Measurements from ENCODE around the gene HEATR9. TPM values are rescaled to one million over a fixed set of nuclear protein-coding genes. Genes with fewer than 3 reads are reported as not detected.

Gene HEATR9
- total and polyA plus RNA-seq, 4 donors = 0.08 TPM; not detected in 3

- no peak overlapping the region for H3K27ac ChIP-seq (ENCODE audit: low read depth in 1 of 2, low read length in 2 of 2)
- no peaks in the 10 kb centered on the region for H3K36me3 ChIP-seq (ENCODE audit: control insufficient read depth in 4 of 4, insufficient read depth in 3 of 4, low read depth in 1 of 4, low read length in 3 of 4)
- TF ChIP-seq EGR1 (IDR thresholded peaks at IDR 0.05; ENCODE audit: low read depth in 2 of 2) (no peak), JUND (IDR thresholded peaks at IDR 0.05) (no peak), FOXA2 (IDR thresholded peaks at IDR 0.05) (no peak)
- TF ChIP-seq, protein P1, sequence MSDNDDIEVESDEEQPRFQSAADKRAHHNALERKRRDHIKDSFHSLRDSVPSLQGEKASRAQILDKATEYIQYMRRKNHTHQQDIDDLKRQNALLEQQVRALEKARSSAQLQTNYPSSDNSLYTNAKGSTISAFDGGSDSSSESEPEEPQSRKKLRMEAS (IDR thresholded peaks at IDR 0.05) = no peak
- TF ChIP-seq, protein P2, sequence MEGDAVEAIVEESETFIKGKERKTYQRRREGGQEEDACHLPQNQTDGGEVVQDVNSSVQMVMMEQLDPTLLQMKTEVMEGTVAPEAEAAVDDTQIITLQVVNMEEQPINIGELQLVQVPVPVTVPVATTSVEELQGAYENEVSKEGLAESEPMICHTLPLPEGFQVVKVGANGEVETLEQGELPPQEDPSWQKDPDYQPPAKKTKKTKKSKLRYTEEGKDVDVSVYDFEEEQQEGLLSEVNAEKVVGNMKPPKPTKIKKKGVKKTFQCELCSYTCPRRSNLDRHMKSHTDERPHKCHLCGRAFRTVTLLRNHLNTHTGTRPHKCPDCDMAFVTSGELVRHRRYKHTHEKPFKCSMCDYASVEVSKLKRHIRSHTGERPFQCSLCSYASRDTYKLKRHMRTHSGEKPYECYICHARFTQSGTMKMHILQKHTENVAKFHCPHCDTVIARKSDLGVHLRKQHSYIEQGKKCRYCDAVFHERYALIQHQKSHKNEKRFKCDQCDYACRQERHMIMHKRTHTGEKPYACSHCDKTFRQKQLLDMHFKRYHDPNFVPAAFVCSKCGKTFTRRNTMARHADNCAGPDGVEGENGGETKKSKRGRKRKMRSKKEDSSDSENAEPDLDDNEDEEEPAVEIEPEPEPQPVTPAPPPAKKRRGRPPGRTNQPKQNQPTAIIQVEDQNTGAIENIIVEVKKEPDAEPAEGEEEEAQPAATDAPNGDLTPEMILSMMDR (IDR thresholded peaks at IDR 0.05; ENCODE audit: low read depth, low read length, missing input control) = no peak
- H3K9ac ChIP-seq (ENCODE audit: low read depth in 1 of 2, low read length in 2 of 2) = no peak overlapping the region
- no peaks in the 10 kb centered on the region for H3K9me3 ChIP-seq (ENCODE audit: control insufficient read depth in 4 of 4, low read length in 3 of 4)
- 86% methylated on average over 5 of the region's 5 CpGs for WGBS
- H3K4me1 ChIP-seq (ENCODE audit: control insufficient read depth in 4 of 4, insufficient read depth in 4 of 4, low read length in 3 of 4) = peaks cover 0 to under 1% (median under 1%) of the 10 kb centered on the region in 4 donors
- H3K4me3 ChIP-seq (ENCODE audit: low read depth in 1 of 3, low read length in 3 of 3) = no peak overlapping the region
- no peak for DNase-seq (ENCODE audit: low spot score)
- H3K27me3 ChIP-seq (ENCODE audit: control insufficient read depth in 4 of 4, insufficient read depth in 4 of 4, low read length in 3 of 4) = no peaks in the 10 kb centered on the region
Measured at GRCh38 chr17:35907691-35908090, 39.0 kb upstream of the HEATR9 start.

DNA sequence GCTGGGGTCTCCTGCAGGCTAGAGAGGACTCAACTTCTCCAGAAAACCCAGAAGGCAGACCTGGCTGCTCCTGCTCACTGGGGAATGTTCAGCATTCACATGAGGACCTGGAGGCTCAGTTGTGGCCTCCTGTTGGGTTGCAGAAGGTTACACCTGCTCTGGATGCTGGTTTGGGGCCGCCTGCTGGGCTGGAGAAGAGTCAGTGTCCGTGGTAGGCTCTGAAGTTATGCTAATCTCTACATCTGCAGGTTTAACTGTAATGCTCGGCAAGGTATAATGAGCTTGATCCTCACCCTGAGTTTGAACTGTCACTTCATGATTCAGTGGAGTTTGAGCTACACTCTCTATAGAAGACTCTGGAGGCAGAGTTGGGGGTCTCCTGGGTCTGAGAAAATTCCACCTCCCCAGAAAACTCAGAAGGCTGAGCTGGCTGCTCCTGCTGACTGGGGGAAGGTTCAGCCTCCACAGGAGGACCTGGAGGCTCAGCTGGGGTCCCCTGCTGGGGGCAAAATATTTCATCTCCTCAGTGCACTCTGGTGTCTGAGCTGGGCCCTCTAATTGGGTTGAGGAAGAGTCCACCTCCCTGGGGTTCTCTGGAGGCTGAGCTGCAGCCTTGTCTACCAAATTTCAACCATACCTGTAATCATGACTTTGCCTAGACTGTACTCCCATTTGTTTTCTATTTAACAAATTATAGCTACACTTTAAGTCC lies 38.4 kb upstream of the HEATR9 start:
- WGBS = 88% methylated on average over 3 of the region's 3 CpGs
- H3K9me3 ChIP-seq (ENCODE audit: control insufficient read depth in 4 of 4, low read length in 3 of 4) = no peaks in the 10 kb centered on the region

More for the DNA sequence above, 38.4 kb upstream of the HEATR9 start:
- H3K9ac ChIP-seq (ENCODE audit: low read depth in 1 of 2, low read length in 2 of 2) = no peak overlapping the region
- H3K4me3 ChIP-seq (ENCODE audit: low read depth in 1 of 3, low read length in 3 of 3) = no peak overlapping the region
- DNase-seq (ENCODE audit: low spot score) = no peak
- H3K36me3 ChIP-seq (ENCODE audit: control insufficient read depth in 4 of 4, insufficient read depth in 3 of 4, low read depth in 1 of 4, low read length in 3 of 4) = no peaks in the 10 kb centered on the region
- no peaks in the 10 kb centered on the region for H3K27me3 ChIP-seq (ENCODE audit: control insufficient read depth in 4 of 4, insufficient read depth in 4 of 4, low read length in 3 of 4)
- TF ChIP-seq RAD21 (IDR thresholded peaks at IDR 0.05) (no peak), TAF1 (conservative IDR thresholded peaks at IDR 0.05) (no peak), ZBTB33 (IDR thresholded peaks at IDR 0.05) (no peak), RXRA (IDR thresholded peaks at IDR 0.05) (no peak), SP1 (IDR thresholded peaks at IDR 0.05) (no peak), YY1 (IDR thresholded peaks at IDR 0.05) (no peak), JUND (IDR thresholded peaks at IDR 0.05) (no peak), HNF4A (conservative IDR thresholded peaks at IDR 0.05) (no peak), HNF4G (IDR thresholded peaks at IDR 0.05) (no peak), EGR1 (IDR thresholded peaks at IDR 0.05; ENCODE audit: low read depth in 2 of 2) (no peak), GABPA (IDR thresholded peaks at IDR 0.05 in 1 of 2, conservative IDR thresholded peaks at IDR 0.05 in 1 of 2) (no peak), REST (IDR thresholded peaks at IDR 0.05) (no peak), FOXA1 (IDR thresholded peaks at IDR 0.05) (no peak), NR2F2 (IDR thresholded peaks at IDR 0.05) (no peak), FOXA2 (IDR thresholded peaks at IDR 0.05) (no peak)
- TF ChIP-seq, protein P1 (IDR thresholded peaks at IDR 0.05) = no peak
- TF ChIP-seq, protein P3, sequence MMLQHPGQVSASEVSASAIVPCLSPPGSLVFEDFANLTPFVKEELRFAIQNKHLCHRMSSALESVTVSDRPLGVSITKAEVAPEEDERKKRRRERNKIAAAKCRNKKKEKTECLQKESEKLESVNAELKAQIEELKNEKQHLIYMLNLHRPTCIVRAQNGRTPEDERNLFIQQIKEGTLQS (IDR thresholded peaks at IDR 0.05) = no peak
- TF ChIP-seq, protein P2 (IDR thresholded peaks at IDR 0.05; ENCODE audit: low read depth, low read length, missing input control) = no peak
- no peaks in the 10 kb centered on the region for H3K4me1 ChIP-seq (ENCODE audit: control insufficient read depth in 4 of 4, insufficient read depth in 4 of 4, low read length in 3 of 4)
- H3K27ac ChIP-seq (ENCODE audit: low read depth in 1 of 2, low read length in 2 of 2) = no peak overlapping the region
